IMR-90 (cell line): Measurements from ENCODE around the gene ERRFI1. TPM values are rescaled to one million over a fixed set of nuclear protein-coding genes. Genes with fewer than 3 reads are reported as not detected.

Experiments used
- ATAC-seq: fragments of 200-7000 bp; cut with Tn5 transposase; 2 replicates; pipeline ENCODE4 v1.9.1; 2020; ENCODE audit warnings: low read depth, mild to moderate bottlenecking, moderate library complexity
- BruUV-seq: library from RNA; stranded (reverse); fragments of 400-500 nt; replicated peaks from 2 replicates; lab custom pipeline; 2021; lab: Mats Ljungman, UMichigan
- CTCF ChIA-PET: fragments of 300-600 bp; formaldehyde crosslinking; extraction: SDS; loops from one replicate; lab custom pipeline; 2021; ENCODE audit warnings: antibody characterized with exemption; lab: Yijun Ruan, JAX
- POLR2A ChIA-PET: fragments of 300-600 bp; sonication (Branson Sonifier 250); formaldehyde crosslinking; loops from one replicate; lab custom pipeline; 2022; ENCODE audit warnings: antibody characterized with exemption; ENCODE audit not compliant: unreplicated experiment; lab: Charles Lee
- DNase-seq: peaks from one replicate; pipeline ENCODE4 v3.0.0; 2013
- H2AFZ ChIP-seq: replicated peaks from 2 replicates; pipeline ENCODE3; 2013; ENCODE audit warnings: low read length, mild to moderate bottlenecking; ENCODE audit not compliant: poor library complexity
- H2AK5ac ChIP-seq: 2 replicates; pipeline ENCODE4 v1.6.1; 2013; ENCODE audit warnings: low read depth, low read length, inconsistent platforms
- H2AK9ac ChIP-seq: replicated peaks from 2 replicates; pipeline ENCODE3; 2013; ENCODE audit warnings: mild to moderate bottlenecking, low read depth, low read length, moderate library complexity; ENCODE audit not compliant: poor library complexity
- H2BK120ac ChIP-seq: 2 replicates; pipeline ENCODE4 v1.6.1; 2013; ENCODE audit warnings: low read depth, low read length, inconsistent platforms
- H2BK15ac ChIP-seq: 3 replicates; pipeline ENCODE4 v1.6.1; 2013; ENCODE audit warnings: low read depth, low read length, inconsistent platforms
- H2BK20ac ChIP-seq: 2 replicates; pipeline ENCODE4 v1.6.1; 2013; ENCODE audit warnings: low read depth, mild to moderate bottlenecking, inconsistent platforms, low read length, moderate library complexity
- H2BK5ac ChIP-seq: 2 replicates; pipeline ENCODE4 v1.6.1; 2013; ENCODE audit warnings: mild to moderate bottlenecking, low read depth, low read length, inconsistent platforms; ENCODE audit not compliant: poor library complexity, severe bottlenecking
- H3K14ac ChIP-seq: replicated peaks from 2 replicates; pipeline ENCODE4 v1.6.1; 2013; ENCODE audit warnings: low read depth, low read length, inconsistent platforms
- H3K18ac ChIP-seq: 2 replicates; pipeline ENCODE4 v1.6.1; 2013; ENCODE audit warnings: low read depth, low read length, control low read depth
- H3K23ac ChIP-seq: 2 replicates; pipeline ENCODE4 v1.6.1; 2013; ENCODE audit warnings: low read depth, low read length, inconsistent platforms
- H3K27ac ChIP-seq: 2 replicates; pipeline ENCODE4 v1.5.1; 2013; ENCODE audit warnings: mild to moderate bottlenecking, control low read depth, low read length; ENCODE audit not compliant: insufficient read depth
- H3K27me3 ChIP-seq: 2 replicates; pipeline ENCODE4 v1.6.1; 2013; ENCODE audit warnings: low read length; ENCODE audit not compliant: control insufficient read depth, insufficient read depth
- H3K36me3 ChIP-seq: 2 replicates; pipeline ENCODE4 v1.6.1; 2013; ENCODE audit warnings: low read length, mixed read lengths; ENCODE audit not compliant: control insufficient read depth, insufficient read depth
- H3K4ac ChIP-seq: 2 replicates; pipeline ENCODE4 v1.6.1; 2013; ENCODE audit warnings: low read depth, low read length, inconsistent platforms
- H3K4me1 ChIP-seq: 2 replicates; pipeline ENCODE4 v1.6.1; 2013; ENCODE audit warnings: low read length, mixed read lengths; ENCODE audit not compliant: control insufficient read depth, insufficient read depth
- H3K4me2 ChIP-seq: 2 replicates; pipeline ENCODE4 v1.6.1; 2013; ENCODE audit warnings: low read depth, mild to moderate bottlenecking, control low read depth, low read length, moderate library complexity
- H3K4me3 ChIP-seq: 2 replicates; pipeline ENCODE4 v1.5.1; 2013; ENCODE audit warnings: low read depth, mild to moderate bottlenecking, control low read depth, low read length, moderate library complexity; ENCODE audit not compliant: insufficient read depth
- H3K56ac ChIP-seq: 2 replicates; pipeline ENCODE4 v1.6.1; 2013; ENCODE audit warnings: low read length, inconsistent platforms; ENCODE audit not compliant: insufficient read depth; ENCODE audit errors: extremely low read depth
- H3K79me1 ChIP-seq, 2 experiments: 2 replicates each; pipeline ENCODE4 v1.6.1; 2013; ENCODE audit warnings: low read length in 2 of 2, inconsistent platforms in 1 of 2, low read depth in 1 of 2
- H3K9ac ChIP-seq: 2 replicates; pipeline ENCODE4 v1.6.1; 2013; ENCODE audit warnings: low read depth, low read length, control low read depth
- H3K9me1 ChIP-seq: 2 replicates; pipeline ENCODE4 v1.6.1; 2013; ENCODE audit warnings: low read length, inconsistent platforms; ENCODE audit not compliant: insufficient read depth
- H3K9me3 ChIP-seq: 2 replicates; pipeline ENCODE4 v1.6.1; 2013; ENCODE audit warnings: low read length; ENCODE audit not compliant: control insufficient read depth, insufficient read depth
- H4K20me1 ChIP-seq: 2 replicates; pipeline ENCODE4 v1.6.1; 2013; ENCODE audit warnings: low read length, inconsistent platforms; ENCODE audit not compliant: insufficient read depth
- H4K5ac ChIP-seq: 2 replicates; pipeline ENCODE4 v1.6.1; 2013; ENCODE audit warnings: mild to moderate bottlenecking, low read depth, low read length, control low read depth
- H4K8ac ChIP-seq, 2 experiments: 2 replicates each; pipeline ENCODE4 v1.6.1; 2013; ENCODE audit warnings: low read depth in 2 of 2, low read length in 2 of 2, control low read depth in 1 of 2, inconsistent platforms in 1 of 2
- H4K91ac ChIP-seq: 2 replicates; pipeline ENCODE4 v1.6.1; 2013; ENCODE audit warnings: low read depth, low read length, inconsistent platforms; ENCODE audit not compliant: insufficient read depth
- BHLHE40 ChIP-seq: fragments of 150-350 bp; IDR thresholded peaks from 2 replicates; pipeline ENCODE4 v1.6.1; 2016; ENCODE audit warnings: mild to moderate bottlenecking, low read depth, low read length
- CEBPB ChIP-seq: IDR thresholded peaks from 2 replicates; pipeline ENCODE4 v1.6.1; 2012; ENCODE audit warnings: low read depth, low read length, improper control_type of control experiment
- FOS ChIP-seq: fragments of 150-350 bp; IDR thresholded peaks from 2 replicates; pipeline ENCODE4 v1.6.1; 2016; ENCODE audit warnings: low read depth, low read length
- MAFK ChIP-seq: IDR thresholded peaks from 2 replicates; pipeline ENCODE4 v1.6.1; 2012; ENCODE audit warnings: low read depth, low read length, improper control_type of control experiment
- MXI1 ChIP-seq: IDR thresholded peaks from 2 replicates; pipeline ENCODE4 v1.6.1; 2012; ENCODE audit warnings: low read depth, mild to moderate bottlenecking, low read length, moderate library complexity, borderline replicate concordance
- NFE2L2 ChIP-seq: fragments of 150-350 bp; IDR thresholded peaks from 2 replicates; pipeline ENCODE4 v1.6.1; 2016; ENCODE audit warnings: low read depth, mild to moderate bottlenecking, low read length
- POLR2A ChIP-seq: IDR thresholded peaks from 2 replicates; pipeline ENCODE4 v1.6.1; 2012; ENCODE audit warnings: mild to moderate bottlenecking, low read depth, low read length
- RAD21 ChIP-seq: IDR thresholded peaks from 2 replicates; pipeline ENCODE4 v1.6.1; 2012; ENCODE audit warnings: low read length, improper control_type of control experiment
- RCOR1 ChIP-seq: IDR thresholded peaks from 2 replicates; pipeline ENCODE4 v1.6.1; 2012; ENCODE audit warnings: mild to moderate bottlenecking, low read length, improper control_type of control experiment; ENCODE audit not compliant: insufficient replicate concordance
- WGBS, 2 experiments: methylation state at CpG; one replicate each; pipeline versions ENCODE4 v1.1.5 to v1.1.7; 2013; ENCODE audit warnings: missing lambda C conversion rate in 2 of 2; ENCODE audit not compliant: insufficient read length in 1 of 2; ENCODE audit errors: extremely low coverage in 2 of 2; 5-methylcytosine and 5-hydroxymethylcytosine counted together
- dilution Hi-C: fragments of 300-500 bp; cut with HindIII; formaldehyde crosslinking; loops from one replicate; pipeline ENCODE4 v1.14.3; 2018; ENCODE audit warnings: low sequenced_read_pairs; ENCODE audit not compliant: unreplicated experiment
- in situ Hi-C: fragments of 300-500 bp; cut with MboI; formaldehyde crosslinking; loops from 3 replicates; pipeline ENCODE4 v1.14.3; 2019; ENCODE audit warnings: low sequenced_read_pairs, inconsistent platforms, mixed read lengths
- intact Hi-C: fragments of 100-400 bp; cut with micrococcal nuclease; formaldehyde crosslinking; loops from 2 replicates; pipeline ENCODE4 v1.10.0; 2022
- polyA plus RNA-seq, 3 experiments: library from polyadenylated mRNA; depleted of rRNA; stranded (reverse); fragments of >200 nt; gene quantifications; 2 replicates each; pipeline ENCODE4 v1.2.3, GENCODE V29; 2012; ENCODE audit warnings: low replicate concordance in 1 of 3
- total RNA-seq: library from RNA; depleted of rRNA; stranded (reverse); fragments of >200 nt; gene quantifications from 2 replicates; pipeline ENCODE4 v1.2.3, GENCODE V29; 2012
- TF ChIP-seq, protein P1 (sequence below): fragments of 150-350 bp; IDR thresholded peaks from 2 replicates; pipeline ENCODE4 v1.6.1; 2016; ENCODE audit warnings: low read depth, mild to moderate bottlenecking, low read length, moderate library complexity, borderline replicate concordance
- TF ChIP-seq, protein P2 (sequence below): conservative IDR thresholded peaks from 2 replicates; pipeline ENCODE4 v1.5.1; 2012; ENCODE audit warnings: mild to moderate bottlenecking, low read depth, low read length, improper control_type of control experiment
- TF ChIP-seq, protein P3 (sequence below): fragments of 150-350 bp; IDR thresholded peaks from 2 replicates; pipeline ENCODE4 v1.6.1; 2017; ENCODE audit warnings: mild to moderate bottlenecking, antibody characterized with exemption, low read length, low read depth

Gene ERRFI1
- total and polyA plus RNA-seq, 2 of the 4 experiments (the other 2 are of a cell fraction), result 101 to 145 TPM

GRCh38 chr1:8055973-8056372 lies 29.9 kb upstream of the ERRFI1 start:
- Histone ChIP-seq H3K23ac (no peak overlapping the region), H4K5ac (no peak overlapping the region), H3K56ac (no peak overlapping the region), H3K27me3 (no peaks in the 10 kb centered on the region), H2BK5ac (peak overlapping the region; percentile 49), H3K27ac (no peak overlapping the region), H2BK20ac (no peak overlapping the region), H2AK5ac (no peak overlapping the region), H4K91ac (no peak overlapping the region), H3K4me3 (no peak overlapping the region), H3K9ac (no peak overlapping the region), H3K4me2 (no peak overlapping the region), H2AK9ac (no peak overlapping the region), H3K18ac (no peak overlapping the region), H3K9me1 (peaks cover 9% of the 10 kb centered on the region; the same call in 1 of the 2 replicates), H3K4me1 (peaks cover 10% of the 10 kb centered on the region), H3K36me3 (no peaks in the 10 kb centered on the region), H2BK120ac (no peak overlapping the region), H4K20me1 (no peaks in the 10 kb centered on the region), H3K79me1 (no peaks in the 10 kb centered on the region), H3K14ac (no peak overlapping the region), H2BK15ac (no peak overlapping the region), H3K4ac (no peak overlapping the region), H3K9me3 (no peaks in the 10 kb centered on the region), H2AFZ (no peak overlapping the region), H4K8ac (no peak overlapping the region)
- ChIA-PET CTCF (interaction anchor here (0.7 kb wide), 1 partner anchor 532 kb away, joined by 7 read pairs; no protein-coding TSS in a partner anchor), POLR2A (no interaction called here)
- BruUV-seq, result no TSS peak
- DNase-seq (peak; percentile 91), ATAC-seq (peak; percentile 71)
- no CpG with 5 or more reads among the region's 4 CpGs for WGBS, 2 experiments
- in situ Hi-C loops, result no loop called here
- intact Hi-C loops, result no loop called here
- peak; percentile 87; the same call in 1 of the 2 replicates for TF ChIP-seq FOS
- TF ChIP-seq POLR2A, result no peak
- TF ChIP-seq, protein P1, sequence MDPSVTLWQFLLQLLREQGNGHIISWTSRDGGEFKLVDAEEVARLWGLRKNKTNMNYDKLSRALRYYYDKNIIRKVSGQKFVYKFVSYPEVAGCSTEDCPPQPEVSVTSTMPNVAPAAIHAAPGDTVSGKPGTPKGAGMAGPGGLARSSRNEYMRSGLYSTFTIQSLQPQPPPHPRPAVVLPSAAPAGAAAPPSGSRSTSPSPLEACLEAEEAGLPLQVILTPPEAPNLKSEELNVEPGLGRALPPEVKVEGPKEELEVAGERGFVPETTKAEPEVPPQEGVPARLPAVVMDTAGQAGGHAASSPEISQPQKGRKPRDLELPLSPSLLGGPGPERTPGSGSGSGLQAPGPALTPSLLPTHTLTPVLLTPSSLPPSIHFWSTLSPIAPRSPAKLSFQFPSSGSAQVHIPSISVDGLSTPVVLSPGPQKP, result no peak
- TF ChIP-seq, protein P2, sequence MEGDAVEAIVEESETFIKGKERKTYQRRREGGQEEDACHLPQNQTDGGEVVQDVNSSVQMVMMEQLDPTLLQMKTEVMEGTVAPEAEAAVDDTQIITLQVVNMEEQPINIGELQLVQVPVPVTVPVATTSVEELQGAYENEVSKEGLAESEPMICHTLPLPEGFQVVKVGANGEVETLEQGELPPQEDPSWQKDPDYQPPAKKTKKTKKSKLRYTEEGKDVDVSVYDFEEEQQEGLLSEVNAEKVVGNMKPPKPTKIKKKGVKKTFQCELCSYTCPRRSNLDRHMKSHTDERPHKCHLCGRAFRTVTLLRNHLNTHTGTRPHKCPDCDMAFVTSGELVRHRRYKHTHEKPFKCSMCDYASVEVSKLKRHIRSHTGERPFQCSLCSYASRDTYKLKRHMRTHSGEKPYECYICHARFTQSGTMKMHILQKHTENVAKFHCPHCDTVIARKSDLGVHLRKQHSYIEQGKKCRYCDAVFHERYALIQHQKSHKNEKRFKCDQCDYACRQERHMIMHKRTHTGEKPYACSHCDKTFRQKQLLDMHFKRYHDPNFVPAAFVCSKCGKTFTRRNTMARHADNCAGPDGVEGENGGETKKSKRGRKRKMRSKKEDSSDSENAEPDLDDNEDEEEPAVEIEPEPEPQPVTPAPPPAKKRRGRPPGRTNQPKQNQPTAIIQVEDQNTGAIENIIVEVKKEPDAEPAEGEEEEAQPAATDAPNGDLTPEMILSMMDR, result no peak
- no peak for TF ChIP-seq BHLHE40
- peak; percentile 28; the same call in 1 of the 2 replicates for TF ChIP-seq NFE2L2
- TF ChIP-seq MXI1, result no peak
- TF ChIP-seq CEBPB, result peak; percentile 97
- TF ChIP-seq MAFK, result peak; percentile 66
- no peak for TF ChIP-seq RCOR1
- TF ChIP-seq, protein P3, sequence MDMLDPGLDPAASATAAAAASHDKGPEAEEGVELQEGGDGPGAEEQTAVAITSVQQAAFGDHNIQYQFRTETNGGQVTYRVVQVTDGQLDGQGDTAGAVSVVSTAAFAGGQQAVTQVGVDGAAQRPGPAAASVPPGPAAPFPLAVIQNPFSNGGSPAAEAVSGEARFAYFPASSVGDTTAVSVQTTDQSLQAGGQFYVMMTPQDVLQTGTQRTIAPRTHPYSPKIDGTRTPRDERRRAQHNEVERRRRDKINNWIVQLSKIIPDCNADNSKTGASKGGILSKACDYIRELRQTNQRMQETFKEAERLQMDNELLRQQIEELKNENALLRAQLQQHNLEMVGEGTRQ, result no peak
- TF ChIP-seq RAD21, result no peak
- dilution Hi-C loops, result no loop called here
